Kidney epithelial cell (primary cell): ENCODE results near the gene SPDYE11. TPM values are rescaled to one million over a fixed set of nuclear protein-coding genes. Genes with fewer than 3 reads are reported as not detected.
A peak's percentile ranks its signal among the peaks of the same experiment; 100 is the strongest.
"Not testable (repeated sequence)": the region's sequence is repeated elsewhere in the genome, so short reads cannot be mapped to it uniquely, and the experiment has no call there.

ENCODE experiments used
- DNase-seq: peaks from one replicate; pipeline ENCODE4 v3.0.0-alpha.2; 2010; ENCODE audit warnings: low read depth
- H3K27me3 ChIP-seq: 2 replicates; pipeline ENCODE4 v1.6.0; 2011; ENCODE audit warnings: low read length; ENCODE audit not compliant: control insufficient read depth, insufficient read depth
- H3K36me3 ChIP-seq: 2 replicates; pipeline ENCODE4 v1.5.1; 2011; ENCODE audit warnings: low read length; ENCODE audit not compliant: control insufficient read depth, insufficient read depth
- H3K4me3 ChIP-seq: 2 replicates; pipeline ENCODE4 v1.5.1; 2011; ENCODE audit warnings: low read depth, mild to moderate bottlenecking, control low read depth, low read length
- total RNA-seq: library from RNA; depleted of rRNA; stranded (reverse); fragments of >200 nt; gene quantifications from 2 replicates; pipeline ENCODE4 v1.2.3, GENCODE V29; 2015

The SPDYE11 gene, protein sequence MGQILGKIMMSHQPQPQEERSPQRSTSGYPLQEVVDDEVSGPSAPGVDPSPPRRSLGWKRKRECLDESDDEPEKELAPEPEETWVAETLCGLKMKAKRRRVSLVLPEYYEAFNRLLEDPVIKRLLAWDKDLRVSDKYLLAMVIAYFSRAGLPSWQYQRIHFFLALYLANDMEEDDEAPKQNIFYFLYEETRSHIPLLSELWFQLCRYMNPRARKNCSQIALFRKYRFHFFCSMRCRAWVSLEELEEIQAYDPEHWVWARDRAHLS
- not detected in 2 replicates for total RNA-seq

DNA sequence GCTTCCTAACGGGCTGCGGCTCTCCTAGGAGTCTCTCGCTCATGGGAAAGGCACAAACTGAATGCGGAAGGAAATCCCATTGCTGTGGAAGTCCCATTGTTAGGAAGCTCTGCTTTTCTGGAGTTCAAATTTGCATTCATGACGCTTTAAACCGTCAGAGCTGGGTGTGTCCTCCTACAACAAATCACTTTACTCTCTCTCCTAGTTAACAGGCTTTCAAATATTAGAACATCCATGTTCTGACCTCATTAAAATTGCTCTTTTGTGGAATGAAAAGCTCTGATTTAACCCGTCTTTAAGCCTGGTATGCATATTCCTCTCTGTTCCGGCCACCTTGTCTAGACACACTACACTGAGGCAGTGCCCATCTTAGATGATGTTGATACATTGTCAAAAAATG lies at the start of gene SPDYE11:
TSS of gene SPDYE11 (minus strand) at position 101 of the 400 bp plus-strand sequence. CDS start 1,800 bp downstream, outside the sequence.
- not testable (repeated sequence) for H3K27me3 ChIP-seq, H3K36me3 ChIP-seq, H3K4me3 ChIP-seq, DNase-seq

DNA sequence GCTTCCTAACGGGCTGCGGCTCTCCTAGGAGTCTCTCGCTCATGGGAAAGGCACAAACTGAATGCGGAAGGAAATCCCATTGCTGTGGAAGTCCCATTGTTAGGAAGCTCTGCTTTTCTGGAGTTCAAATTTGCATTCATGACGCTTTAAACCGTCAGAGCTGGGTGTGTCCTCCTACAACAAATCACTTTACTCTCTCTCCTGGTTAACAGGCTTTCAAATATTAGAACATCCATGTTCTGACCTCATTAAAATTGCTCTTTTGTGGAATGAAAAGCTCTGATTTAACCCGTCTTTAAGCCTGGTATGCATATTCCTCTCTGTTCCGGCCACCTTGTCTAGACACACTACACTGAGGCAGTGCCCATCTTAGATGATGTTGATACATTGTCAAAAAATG lies 28.2 kb upstream of the SPDYE11 start, which contains the start of gene SPDYE9:
TSS of gene SPDYE9 (minus strand) at position 101 of the 400 bp plus-strand sequence. CDS start 1,800 bp downstream, outside the sequence.
- not testable (repeated sequence) for DNase-seq

DNA sequence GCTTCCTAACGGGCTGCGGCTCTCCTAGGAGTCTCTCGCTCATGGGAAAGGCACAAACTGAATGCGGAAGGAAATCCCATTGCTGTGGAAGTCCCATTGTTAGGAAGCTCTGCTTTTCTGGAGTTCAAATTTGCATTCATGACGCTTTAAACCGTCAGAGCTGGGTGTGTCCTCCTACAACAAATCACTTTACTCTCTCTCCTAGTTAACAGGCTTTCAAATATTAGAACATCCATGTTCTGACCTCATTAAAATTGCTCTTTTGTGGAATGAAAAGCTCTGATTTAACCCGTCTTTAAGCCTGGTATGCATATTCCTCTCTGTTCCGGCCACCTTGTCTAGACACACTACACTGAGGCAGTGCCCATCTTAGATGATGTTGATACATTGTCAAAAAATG lies 28.0 kb downstream of the SPDYE11 start, which contains the start of gene SPDYE8:
TSS of gene SPDYE8 (minus strand) at position 101 of the 400 bp plus-strand sequence. CDS start 1,800 bp downstream, outside the sequence.
- H3K27me3 ChIP-seq, result not testable (repeated sequence)

More for the DNA sequence above, 28.2 kb upstream of the SPDYE11 start, which contains the start of gene SPDYE9:
- H3K36me3 ChIP-seq, H3K4me3 ChIP-seq, H3K27me3 ChIP-seq: not testable (repeated sequence)

DNA sequence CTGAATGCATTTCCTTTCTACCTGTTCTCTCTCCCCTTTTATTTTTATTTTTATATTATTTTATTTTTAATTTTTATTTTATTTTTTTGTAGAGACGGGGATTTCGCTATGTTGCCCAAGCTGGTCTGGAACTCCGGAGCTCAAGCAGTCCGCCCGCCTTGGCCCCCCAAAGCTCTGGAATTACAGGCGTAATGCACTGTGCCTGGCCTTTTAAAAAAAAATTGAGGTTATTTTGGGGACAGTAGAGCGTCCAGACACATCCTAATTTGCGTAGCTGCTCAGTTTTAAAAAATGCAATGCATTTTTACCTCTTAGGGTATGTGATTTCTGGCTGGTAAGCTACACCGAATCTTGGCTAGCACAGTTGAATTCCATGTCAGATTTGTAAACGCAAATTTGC lies 51.2 kb downstream of the SPDYE11 start:
- not testable (repeated sequence) for H3K36me3 ChIP-seq, DNase-seq, H3K27me3 ChIP-seq
- H3K4me3 ChIP-seq, result peak overlapping the region; percentile 37

More for the DNA sequence above, 28.0 kb downstream of the SPDYE11 start, which contains the start of gene SPDYE8:
- H3K4me3 ChIP-seq, DNase-seq, H3K36me3 ChIP-seq: not testable (repeated sequence)

DNA sequence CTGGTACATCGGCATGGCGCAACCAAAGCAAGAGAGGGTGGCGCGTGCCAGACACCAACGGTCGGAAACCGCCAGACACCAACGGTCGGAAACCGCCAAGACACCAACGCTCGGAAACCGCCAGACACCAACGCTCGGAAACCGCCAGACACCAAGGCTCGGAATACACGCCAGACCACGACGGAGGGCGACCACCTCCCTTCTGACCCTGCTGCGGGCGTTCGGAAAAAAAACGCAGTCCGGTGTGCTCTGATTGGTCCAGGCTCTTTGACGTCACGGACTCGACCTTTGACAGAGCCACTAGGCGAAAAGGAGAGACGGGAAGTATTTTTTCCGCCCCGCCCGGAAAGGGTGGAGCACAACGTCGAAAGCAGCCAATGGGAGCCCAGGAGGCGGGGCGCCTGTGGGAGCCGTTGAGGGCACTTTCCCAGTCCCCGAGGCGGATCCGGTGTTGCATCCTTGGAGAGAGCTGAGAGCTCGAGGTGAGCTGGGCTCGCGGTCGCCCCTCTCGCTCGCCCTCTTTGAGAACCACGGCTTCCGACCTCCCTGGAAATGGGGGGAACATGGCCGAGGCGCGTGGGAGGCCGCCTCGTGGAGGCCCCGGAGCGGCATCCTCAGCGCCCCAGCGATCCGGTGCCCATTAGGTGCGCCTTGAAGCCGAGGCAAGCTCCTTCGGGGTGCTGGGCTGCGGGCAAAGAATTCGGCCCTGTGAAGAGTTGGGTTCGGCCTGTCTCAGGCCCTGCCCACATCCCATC lies 51.8 kb downstream of the SPDYE11 start:
- peak overlapping the region; percentile 67 for H3K4me3 ChIP-seq
- H3K36me3 ChIP-seq, H3K27me3 ChIP-seq: not testable (repeated sequence)
- peak; percentile 23 for DNase-seq

DNA sequence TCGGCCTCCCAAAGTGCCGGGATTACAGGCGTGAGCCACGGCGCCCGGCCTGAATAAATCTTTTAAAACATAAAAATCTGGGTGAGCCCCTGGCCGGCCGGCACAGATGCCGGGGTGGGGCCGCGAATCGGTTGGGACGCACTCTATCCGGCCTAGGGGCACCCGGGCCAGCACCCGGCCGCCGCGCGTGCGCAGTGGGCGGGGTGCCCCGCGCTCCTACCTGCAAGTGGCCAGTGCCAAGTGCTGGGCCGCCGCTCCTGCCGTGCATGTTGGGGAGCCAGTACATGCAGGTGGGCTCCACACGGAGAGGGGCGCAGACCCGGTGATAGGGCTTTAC lies 52.4 kb downstream of the SPDYE11 start:
- H3K4me3 ChIP-seq, result peak overlapping the region; percentile 67
- not testable (repeated sequence) for DNase-seq, H3K27me3 ChIP-seq, H3K36me3 ChIP-seq

DNA sequence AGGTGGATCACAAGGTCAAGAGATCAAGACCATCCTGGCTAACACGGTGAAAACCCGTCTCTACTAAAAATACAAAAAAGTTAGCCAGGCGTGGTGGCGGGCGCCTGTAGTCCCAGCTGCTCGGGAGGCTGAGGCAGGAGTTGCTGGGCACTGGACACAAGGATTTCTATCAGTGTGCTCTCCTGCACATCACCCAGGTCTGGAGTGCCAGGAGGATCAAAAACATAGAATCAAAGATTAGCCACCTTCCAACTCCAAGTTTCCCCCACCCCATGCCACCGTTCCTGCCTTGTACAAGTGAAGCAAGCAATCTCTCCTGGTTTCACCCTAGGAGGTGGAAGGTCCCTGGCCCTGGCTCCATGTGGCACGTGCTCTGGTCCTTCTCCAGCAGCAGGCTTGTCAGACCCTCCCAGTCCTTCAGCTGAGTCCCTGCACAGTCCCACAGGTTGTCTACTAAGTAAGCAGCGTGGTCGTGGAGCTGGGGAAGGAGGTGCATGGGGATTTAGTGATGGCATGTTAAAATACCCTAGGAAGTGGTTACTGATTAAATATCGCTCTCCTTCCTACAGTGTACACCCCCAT lies 59.7 kb downstream of the SPDYE11 start:
- H3K36me3 ChIP-seq, H3K4me3 ChIP-seq, H3K27me3 ChIP-seq, DNase-seq: not testable (repeated sequence)

Other genes with a start within 250 kb of the SPDYE11 start
- 8.4 and 8.7 TPM in 2 replicates for gene TYW1B, start 229.7 kb downstream of the SPDYE11 start, total RNA-seq
- 17.8 and 21.0 TPM in 2 replicates for gene POM121, start 132.8 kb downstream of the SPDYE11 start, total RNA-seq
- gene TRIM74, start 88.4 kb downstream of the SPDYE11 start, total RNA-seq, result 0.33 TPM in 1 of 2 replicates, not detected in the other
- gene SPDYE8, start 28.1 kb downstream of the SPDYE11 start, total RNA-seq, result not detected in 2 replicates
- not detected in 2 replicates for gene SPDYE9, start 28.1 kb upstream of the SPDYE11 start, total RNA-seq